ENCODE measurements around the gene CCM2L. TPM values are rescaled to one million over a fixed set of nuclear protein-coding genes. Genes with fewer than 3 reads are reported as not detected.

CCM2L gene
- polyA plus RNA-seq, 1 experiment = not detected

- no peak for DNase-seq (ENCODE audit: low read depth)
- CTCF ChIA-PET = interaction anchor here (0.7 to 5.2 kb wide), 4 partner anchors 12 to 253 kb away, joined by 3 to 40 read pairs (median 8); no protein-coding TSS in a partner anchor
- Histone ChIP-seq H3K36me3 (ENCODE audit: control insufficient read depth, insufficient read depth, low read length) (no peaks in the 10 kb centered on the region), H3K27me3 (ENCODE audit: control insufficient read depth, insufficient read depth, low read length) (peaks cover 34% of the 10 kb centered on the region), H3K4me3 (ENCODE audit: low read depth, low read length) (no peak overlapping the region)
- peak; percentile 15; the same call in 1 of the 2 replicates for TF ChIP-seq CTCF (IDR thresholded peaks at IDR 0.05; ENCODE audit: insufficient read depth, low read depth, low read length)
- POLR2A ChIA-PET = no interaction called here
These were observed 8.9 kb downstream of the CCM2L start for GRCh38 chr20:32019156-32019510.

GRCh38 chr20:32019563-32020463, 9.6 kb downstream of the CCM2L start:
- Histone ChIP-seq H3K4me3 (ENCODE audit: low read depth, low read length) (no peak overlapping the region), H3K27me3 (ENCODE audit: control insufficient read depth, insufficient read depth, low read length) (peaks cover 33% of the 10 kb centered on the region), H3K36me3 (ENCODE audit: control insufficient read depth, insufficient read depth, low read length) (no peaks in the 10 kb centered on the region)
- ChIA-PET CTCF (interaction anchor here (1.9 to 5.2 kb wide), 4 partner anchors 11 to 173 kb away, joined by 5 to 40 read pairs (median 8); no protein-coding TSS in a partner anchor), POLR2A (no interaction called here)
- no peak for TF ChIP-seq CTCF (IDR thresholded peaks at IDR 0.05; ENCODE audit: insufficient read depth, low read depth, low read length)
- DNase-seq (ENCODE audit: low read depth) = no peak

GRCh38 chr20:32021091-32021490, 10.9 kb downstream of the CCM2L start:
- no peak for TF ChIP-seq CTCF (IDR thresholded peaks at IDR 0.05; ENCODE audit: insufficient read depth, low read depth, low read length)
- Histone ChIP-seq H3K27me3 (ENCODE audit: control insufficient read depth, insufficient read depth, low read length) (peaks cover 30% of the 10 kb centered on the region), H3K36me3 (ENCODE audit: control insufficient read depth, insufficient read depth, low read length) (no peaks in the 10 kb centered on the region), H3K4me3 (ENCODE audit: low read depth, low read length) (no peak overlapping the region)
- CTCF ChIA-PET = interaction anchor here (1.9 to 5.2 kb wide), 3 partner anchors 10 to 175 kb away, joined by 5 to 40 read pairs (median 10); no protein-coding TSS in a partner anchor
- no peak for DNase-seq (ENCODE audit: low read depth)
- POLR2A ChIA-PET = no interaction called here

GRCh38 chr20:32024683-32025295, 14.6 kb downstream of the CCM2L start:
- Histone ChIP-seq H3K36me3 (ENCODE audit: control insufficient read depth, insufficient read depth, low read length) (no peaks in the 10 kb centered on the region), H3K4me3 (ENCODE audit: low read depth, low read length) (no peak overlapping the region), H3K27me3 (ENCODE audit: control insufficient read depth, insufficient read depth, low read length) (peaks cover 22% of the 10 kb centered on the region)
- DNase-seq (ENCODE audit: low read depth) = no peak
- TF ChIP-seq CTCF (IDR thresholded peaks at IDR 0.05; ENCODE audit: insufficient read depth, low read depth, low read length) = no peak
- CTCF ChIA-PET = interaction anchor here (1.7 kb wide), 1 partner anchor 202 kb away, joined by 4 read pairs; no protein-coding TSS in a partner anchor
- POLR2A ChIA-PET = no interaction called here

- Histone ChIP-seq H3K36me3 (ENCODE audit: control insufficient read depth, insufficient read depth, low read length) (no peaks in the 10 kb centered on the region), H3K27me3 (ENCODE audit: control insufficient read depth, insufficient read depth, low read length) (peaks cover 22% of the 10 kb centered on the region), H3K4me3 (ENCODE audit: low read depth, low read length) (no peak overlapping the region)
- no peak for TF ChIP-seq CTCF (IDR thresholded peaks at IDR 0.05; ENCODE audit: insufficient read depth, low read depth, low read length)
- CTCF ChIA-PET = interaction anchor here (1.1 to 6.9 kb wide), 2 partner anchors 64 to 174 kb away, joined by 4 to 121 read pairs; no protein-coding TSS in a partner anchor
- DNase-seq (ENCODE audit: low read depth) = no peak
- POLR2A ChIA-PET = no interaction called here
These were observed 17.4 kb downstream of the CCM2L start for GRCh38 chr20:32027643-32028042.
